Esophagus muscularis mucosa (tissue), 4 donors: ENCODE data around the gene MAP6. TPM values are rescaled to one million over a fixed set of nuclear protein-coding genes. Genes with fewer than 3 reads are reported as not detected.

Experiments
- DNase-seq: peaks from one replicate; pipeline ENCODE4 v3.0.0-alpha.2; 2017; ENCODE audit errors: extremely low spot score
- H3K27ac ChIP-seq, 4 donors: fragments of 200-600 bp; sonication (generic); replicated peaks in 1 of 4; 1 replicate in 3 of 4; 2 replicates in 1 of 4; pipeline ENCODE4 v1.5.1; 2016 to 2019; ENCODE audit warnings: mild to moderate bottlenecking in 1 of 4
- H3K27me3 ChIP-seq, 4 donors: fragments of 200-600 bp; sonication (generic); one replicate each; pipeline versions ENCODE4 v1.5.1 to v1.6.0; 2016 to 2019
- H3K36me3 ChIP-seq, 4 donors: fragments of 200-600 bp; sonication (generic); one replicate each; pipeline ENCODE4 v1.5.1; 2016 to 2019
- H3K4me1 ChIP-seq, 4 donors: fragments of 200-600 bp; sonication (generic); one replicate each; pipeline ENCODE4 v1.5.1; 2016 to 2019
- H3K4me3 ChIP-seq, 4 donors: fragments of 200-600 bp; sonication (generic); 1 replicate in 2 of 4; 2 replicates in 2 of 4; pipeline ENCODE4 v1.5.1; 2016 to 2019; ENCODE audit warnings: mild to moderate bottlenecking in 4 of 4, moderate library complexity in 1 of 4
- H3K9me3 ChIP-seq, 4 donors: fragments of 200-600 bp; sonication (generic); 1 replicate in 3 of 4; 2 replicates in 1 of 4; pipeline ENCODE4 v1.5.1; 2016 to 2019
- CTCF ChIP-seq, 3 experiments: fragments of 200-600 bp in 2 of 3; fragments of 450-650 bp in 1 of 3; sonication (generic) in 2 of 3; IDR thresholded peaks; one replicate each; pipeline ENCODE4 v1.5.1; 2017 to 2019; ENCODE audit warnings: antibody characterized with exemption in 3 of 3, mild to moderate bottlenecking in 2 of 3, moderate library complexity in 1 of 3
- EP300 ChIP-seq: sonication (generic); formaldehyde crosslinking; IDR thresholded peaks from one replicate; pipeline ENCODE4 v1.6.1; 2017; ENCODE audit warnings: antibody characterized with exemption
- POLR2A ChIP-seq: fragments of 450-650 bp; IDR thresholded peaks from one replicate; pipeline ENCODE4 v1.6.1; 2017; ENCODE audit warnings: antibody characterized with exemption, moderate library complexity, mild to moderate bottlenecking, low read depth
- POLR2AphosphoS5 ChIP-seq, 2 donors: sonication (generic); formaldehyde crosslinking; IDR thresholded peaks; one replicate each; pipeline ENCODE4 v1.6.1; 2017; ENCODE audit warnings: antibody characterized with exemption in 2 of 2
- WGBS: methylation state at CpG from one replicate; pipeline ENCODE4 v1.1.5; 2018; 5-methylcytosine and 5-hydroxymethylcytosine counted together
- intact Hi-C: fragments of 100-400 bp; cut with DNase I; formaldehyde crosslinking; loops from one replicate; pipeline ENCODE4 v1.15.1; 2023
- total RNA-seq, 4 donors: library from RNA; depleted of rRNA; stranded (reverse); fragments of >200 nt; gene quantifications; one replicate each; pipeline versions ENCODE4 v1.1.0 to v1.2.1, GENCODE V29; 2016

The MAP6 gene
- total RNA-seq, 4 donors from 2014 or later, result 20.7 to 43.8 (median 30.5) TPM

GRCh38 chr11:75567971-75568370, 100.9 kb downstream of the MAP6 start:
- Histone ChIP-seq H3K4me3 (no peak overlapping the region), H3K36me3 (peaks cover 60 to 80% (median 73%) of the 10 kb centered on the region in 4 donors), H3K27ac (peak overlapping the region in 3 of 4 donors; percentile 26 to 100 (median 63)), H3K4me1 (peaks cover 80 to 97% (median 87%) of the 10 kb centered on the region in 4 donors), H3K9me3 (no peaks in the 10 kb centered on the region), H3K27me3 (no peaks in the 10 kb centered on the region)
- DNase-seq, result no peak
- WGBS, result 84% methylated on average over 6 of the region's 6 CpGs
- intact Hi-C loops, result no loop called here
- TF ChIP-seq POLR2A, result no peak
- TF ChIP-seq POLR2AphosphoS5 (IDR thresholded peaks at IDR 0.05), result no peak
- no peak for TF ChIP-seq CTCF (IDR thresholded peaks at IDR 0.05)

- Histone ChIP-seq H3K27ac (peak overlapping the region in 3 of 4 donors; percentile 26 to 100 (median 99)), H3K4me3 (no peak overlapping the region), H3K27me3 (no peaks in the 10 kb centered on the region), H3K36me3 (peaks cover 53 to 69% (median 62%) of the 10 kb centered on the region in 4 donors), H3K9me3 (no peaks in the 10 kb centered on the region), H3K4me1 (peaks cover 75 to 86% (median 79%) of the 10 kb centered on the region in 4 donors)
- DNase-seq, result no peak
- intact Hi-C loops, result no loop called here
- TF ChIP-seq EP300 (no peak), CTCF (IDR thresholded peaks at IDR 0.05) (no peak), POLR2A (no peak), POLR2AphosphoS5 (IDR thresholded peaks at IDR 0.05) (no peak)
- WGBS, result 89% methylated on average over 34 of the region's 34 CpGs
Observed at GRCh38 chr11:75566763-75567279, 102.0 kb downstream of the MAP6 start.

- WGBS, result 59% methylated on average over 13 of the region's 43 CpGs
- H3K9me3 ChIP-seq, result no peaks in the 10 kb centered on the region
- H3K36me3 ChIP-seq, result peaks cover 46 to 62% (median 55%) of the 10 kb centered on the region in 4 donors
- intact Hi-C loops, result no loop called here
- H3K4me3 ChIP-seq, result peak overlapping the region in 3 of 4 donors; percentile 7 to 18 (median 18)
- peak overlapping the region; percentile 99 to 100 (median 100) for H3K27ac ChIP-seq
- TF ChIP-seq EP300, result no peak
- TF ChIP-seq CTCF (IDR thresholded peaks at IDR 0.05), result no peak
- no peak for TF ChIP-seq POLR2A
- TF ChIP-seq POLR2AphosphoS5 (IDR thresholded peaks at IDR 0.05), result no peak
- H3K27me3 ChIP-seq, result no peaks in the 10 kb centered on the region
- DNase-seq, result no peak
- peaks cover 80 to 86% (median 82%) of the 10 kb centered on the region in 4 donors for H3K4me1 ChIP-seq
Observed at GRCh38 chr11:75565916-75566762, 102.7 kb downstream of the MAP6 start.

GRCh38 chr11:75565221-75565814, 103.5 kb downstream of the MAP6 start:
- Histone ChIP-seq H3K9me3 (no peaks in the 10 kb centered on the region), H3K27ac (peak overlapping the region; percentile 99 to 100 (median 100)), H3K4me3 (peak overlapping the region; percentile 85 to 97 (median 94)), H3K4me1 (peaks cover 78 to 86% (median 81%) of the 10 kb centered on the region in 4 donors), H3K36me3 (peaks cover 38 to 54% (median 47%) of the 10 kb centered on the region in 4 donors), H3K27me3 (no peaks in the 10 kb centered on the region)
- intact Hi-C loops, result no loop called here
- DNase-seq, result no peak
- 35% methylated on average over 3 of the region's 5 CpGs for WGBS
- TF ChIP-seq POLR2A (no peak), EP300 (no peak), CTCF (IDR thresholded peaks at IDR 0.05) (no peak), POLR2AphosphoS5 (IDR thresholded peaks at IDR 0.05) (peak; percentile 39 to 49)
